Stimulated activated CD8-positive, alpha-beta memory T cell treated with anti-CD3 and anti-CD28 coated beads, Interleukin-15, amount 100 ng/mL, for 48 hours (primary cell): ENCODE measurements around the gene FSD1.
"Not testable (repeated sequence)": the region's sequence is repeated elsewhere in the genome, so short reads cannot be mapped to it uniquely, and the experiment has no call there.

Experiments
- DNase-seq, 2 donors: peaks; one replicate each; pipeline ENCODE4 v3.0.0-alpha.2; 2020; ENCODE audit warnings: low read depth in 2 of 2

Gene FSD1

GRCh38 chr19:4343370-4344307 lies 39.2 kb downstream of the FSD1 start, which contains the start of gene MPND:
MPND (plus strand) TSS chr19:4343562; CDS start chr19:4343594, 32 bp downstream.
- DNase-seq = peak; percentile 89 to 90

- DNase-seq = no peak
Measured at GRCh38 chr19:4345342-4346019, 41.1 kb downstream of the FSD1 start.

- DNase-seq = no peak
Measured at GRCh38 chr19:4346020-4346383, 41.6 kb downstream of the FSD1 start.

GRCh38 chr19:4347521-4347920 lies 43.1 kb downstream of the FSD1 start:
- no peak for DNase-seq

- not testable (repeated sequence) for DNase-seq
Measured at GRCh38 chr19:4349225-4349624, 44.8 kb downstream of the FSD1 start.

GRCh38 chr19:4350111-4350510 lies 45.7 kb downstream of the FSD1 start:
- DNase-seq = no peak

GRCh38 chr19:4350726-4351125 lies 46.3 kb downstream of the FSD1 start:
- no peak for DNase-seq

GRCh38 chr19:4352701-4353121 lies 48.3 kb downstream of the FSD1 start:
- peak in 1 of 2 donors; percentile 25 for DNase-seq

GRCh38 chr19:4354282-4354681 lies 49.9 kb downstream of the FSD1 start:
- no peak for DNase-seq

GRCh38 chr19:4354897-4355296 lies 50.5 kb downstream of the FSD1 start:
- no peak for DNase-seq

- no peak for DNase-seq
Measured at GRCh38 chr19:4357095-4357797, 52.8 kb downstream of the FSD1 start.

- no peak for DNase-seq
Measured at GRCh38 chr19:4357921-4358326, 53.5 kb downstream of the FSD1 start.

- DNase-seq = no peak
Measured at GRCh38 chr19:4358709-4359626, 54.6 kb downstream of the FSD1 start.

GRCh38 chr19:4359627-4360000 lies 55.2 kb downstream of the FSD1 start:
- DNase-seq = no peak

- DNase-seq = no peak
Measured at GRCh38 chr19:4360081-4360569, 55.7 kb downstream of the FSD1 start.

GRCh38 chr19:4360641-4361151 lies 56.3 kb downstream of the FSD1 start:
- DNase-seq = no peak

GRCh38 chr19:4361152-4362046 lies 57.0 kb downstream of the FSD1 start:
- DNase-seq = no peak

GRCh38 chr19:4362101-4362828 lies 57.9 kb downstream of the FSD1 start:
- DNase-seq = no peak
